Activated CD4-positive, alpha-beta T cell treated with anti-CD3 and anti-CD28 coated beads for 1 hour (primary cell): ENCODE results near the gene GYS1.
"Not testable (repeated sequence)": the region's sequence is repeated elsewhere in the genome, so short reads cannot be mapped to it uniquely, and the experiment has no call there.

Experiments
- DNase-seq: peaks from one replicate; pipeline ENCODE4 v3.0.0-alpha.2; 2020

Gene GYS1

DNA sequence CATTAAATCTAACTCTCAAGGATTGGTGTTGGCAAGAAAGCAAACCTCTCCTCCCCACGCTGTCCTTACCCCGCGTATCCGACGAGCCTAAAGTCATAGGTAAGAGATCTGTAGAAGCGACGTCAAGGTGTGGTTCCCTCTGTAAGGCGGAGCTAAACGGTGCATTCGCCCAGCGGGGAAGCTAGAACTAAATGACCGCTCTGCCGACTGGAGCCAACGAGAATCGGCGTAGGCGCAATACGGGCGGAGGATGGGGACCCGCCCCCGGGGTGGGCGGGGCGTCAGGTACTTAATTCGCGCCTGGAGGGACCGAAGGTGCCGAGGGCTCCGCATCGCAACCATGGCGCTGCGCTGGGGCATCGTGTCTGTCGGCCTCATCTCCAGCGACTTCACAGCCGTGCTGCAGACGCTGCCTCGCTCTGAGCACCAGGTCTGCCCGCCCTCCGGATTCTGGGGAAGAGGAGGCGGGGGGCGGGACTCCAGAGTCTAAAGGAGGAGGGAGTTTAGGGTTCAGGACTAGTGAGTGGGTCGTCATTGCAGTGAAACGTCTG is 59.7 kb downstream of the GYS1 start, which contains the start of gene DHDH:
DHDH (plus strand) TSS at position 318 of the 551 bp plus-strand sequence; CDS start at position 341, 23 bp downstream.
- DNase-seq = peak; percentile 81

DNA sequence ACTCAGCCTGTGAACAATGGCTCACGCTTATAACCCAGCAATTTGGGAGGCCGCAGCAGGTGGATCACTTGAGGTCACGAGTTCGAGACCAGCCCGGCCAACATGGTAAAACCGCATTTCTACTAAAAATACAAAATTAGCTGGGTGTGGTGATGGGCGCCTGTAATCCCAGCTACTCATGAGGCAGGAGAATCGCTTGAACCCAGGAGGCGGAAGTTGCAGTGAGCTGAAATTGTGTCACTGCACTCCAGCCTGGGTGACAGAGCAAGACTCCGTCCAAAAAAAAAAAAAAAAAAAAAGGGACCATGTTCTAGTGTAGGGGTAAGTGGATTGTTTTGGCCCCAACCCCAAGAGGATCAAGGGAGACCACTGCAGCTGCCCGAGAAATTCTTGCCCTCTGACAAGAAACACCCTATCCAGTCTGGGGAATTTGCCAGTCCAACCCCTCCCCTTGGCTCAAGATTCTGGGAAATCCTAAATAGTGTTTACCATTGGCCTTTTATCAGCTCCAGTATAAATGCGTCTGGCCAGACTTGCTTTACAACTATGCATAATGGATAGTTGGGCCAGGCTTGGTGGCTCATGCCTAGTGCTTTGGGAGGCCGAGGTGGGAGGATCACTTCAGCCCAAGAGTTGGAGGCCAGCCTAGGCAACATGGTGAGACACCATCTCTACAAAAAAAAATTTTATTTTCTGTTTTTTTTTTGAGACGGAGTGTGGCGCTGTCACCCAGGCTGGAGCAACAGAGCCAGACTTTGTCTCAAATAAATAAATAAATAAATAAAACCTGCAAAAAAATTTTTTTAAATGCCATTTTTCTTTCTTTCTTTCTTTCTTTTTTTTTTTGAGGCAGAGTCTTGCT is 64.7 kb downstream of the GYS1 start:
- no peak for DNase-seq

DNA sequence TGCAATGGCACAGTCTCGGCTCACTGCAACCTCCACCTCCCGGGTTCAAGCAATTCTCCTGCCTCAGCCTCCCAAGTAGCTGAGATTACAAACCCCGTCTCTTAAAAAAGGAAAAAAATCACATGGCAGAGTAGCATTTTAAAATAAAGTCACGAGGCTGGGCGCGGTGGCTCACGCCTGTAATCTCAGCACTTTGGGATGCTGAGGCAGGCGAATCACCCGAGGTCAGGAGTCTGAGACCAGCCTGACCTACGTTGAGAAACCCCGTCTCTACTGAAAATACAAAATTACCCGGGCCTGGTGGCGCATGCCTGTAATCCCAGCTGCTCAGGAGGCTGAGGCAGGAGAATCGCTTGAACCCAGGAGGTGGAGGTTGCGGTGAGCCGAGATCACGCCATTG is 65.4 kb downstream of the GYS1 start:
- not testable (repeated sequence) for DNase-seq

DNA sequence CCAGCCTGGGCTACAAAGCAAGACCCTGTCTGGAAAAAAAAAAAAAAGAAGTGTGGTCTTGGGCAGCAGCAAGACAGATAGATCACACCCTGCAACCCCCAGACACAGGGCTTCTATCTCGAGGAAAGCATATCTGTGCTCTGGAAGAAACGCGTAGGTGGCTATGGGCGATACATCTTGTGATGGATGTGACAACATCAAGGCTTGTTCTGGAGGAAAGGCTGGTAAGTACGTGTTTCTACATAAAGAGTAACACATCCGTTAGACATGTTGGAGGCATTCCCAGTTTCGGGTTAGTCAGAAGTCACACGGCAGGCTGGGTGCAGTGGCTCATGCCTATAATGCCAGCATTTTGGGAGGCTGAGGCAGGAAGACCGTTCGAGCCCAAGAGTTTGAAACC is 66.2 kb downstream of the GYS1 start:
- DNase-seq = no peak

DNA sequence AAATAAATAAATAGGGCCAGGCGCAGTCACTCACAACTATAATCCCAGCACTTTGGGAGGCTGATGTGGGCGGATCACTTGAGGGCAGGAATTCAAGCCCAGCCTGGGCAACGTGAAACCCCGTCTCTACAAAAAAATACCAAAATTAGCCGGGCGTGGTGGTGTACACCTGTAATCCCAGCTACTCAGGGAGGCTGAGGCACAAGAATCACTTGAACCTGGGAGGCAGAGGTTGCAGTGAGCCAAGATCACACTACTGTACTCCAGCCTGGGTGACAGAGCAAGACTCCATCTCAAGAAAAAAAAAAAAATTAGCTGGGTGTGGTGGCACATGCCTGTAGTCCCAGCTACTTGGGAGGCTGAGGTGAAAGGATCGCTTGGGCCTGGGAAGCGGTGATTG is 67.2 kb downstream of the GYS1 start:
- DNase-seq = not testable (repeated sequence)

DNA sequence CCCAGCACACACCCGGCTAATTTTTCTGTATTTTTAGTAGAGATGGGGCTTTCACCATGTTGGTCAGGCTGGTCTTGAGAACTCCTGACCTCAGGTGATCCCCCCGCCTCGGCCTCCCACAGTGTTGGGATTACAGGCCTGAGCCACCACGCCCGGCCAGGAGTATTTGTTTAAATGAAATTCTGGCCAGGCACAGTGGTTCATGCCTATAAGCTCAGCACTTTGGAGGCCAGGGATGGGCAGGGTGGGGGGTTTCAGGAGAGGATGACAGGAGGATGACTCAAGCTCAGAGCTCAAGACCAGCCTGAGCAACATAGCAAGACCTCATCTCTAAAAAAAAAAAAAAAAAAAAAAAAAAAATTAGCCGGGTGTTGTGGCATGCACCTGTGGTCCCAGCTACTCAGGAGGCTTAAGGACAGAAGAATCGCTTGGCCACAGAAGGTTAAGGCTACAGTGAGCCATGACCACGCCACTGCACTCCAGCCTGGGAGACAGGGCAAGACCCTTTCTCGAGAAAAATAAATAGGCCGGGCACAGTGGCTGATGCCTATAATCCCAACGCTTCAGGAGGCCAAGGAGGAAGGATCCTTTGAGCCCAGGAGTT is 67.8 kb downstream of the GYS1 start:
- no peak for DNase-seq

DNA sequence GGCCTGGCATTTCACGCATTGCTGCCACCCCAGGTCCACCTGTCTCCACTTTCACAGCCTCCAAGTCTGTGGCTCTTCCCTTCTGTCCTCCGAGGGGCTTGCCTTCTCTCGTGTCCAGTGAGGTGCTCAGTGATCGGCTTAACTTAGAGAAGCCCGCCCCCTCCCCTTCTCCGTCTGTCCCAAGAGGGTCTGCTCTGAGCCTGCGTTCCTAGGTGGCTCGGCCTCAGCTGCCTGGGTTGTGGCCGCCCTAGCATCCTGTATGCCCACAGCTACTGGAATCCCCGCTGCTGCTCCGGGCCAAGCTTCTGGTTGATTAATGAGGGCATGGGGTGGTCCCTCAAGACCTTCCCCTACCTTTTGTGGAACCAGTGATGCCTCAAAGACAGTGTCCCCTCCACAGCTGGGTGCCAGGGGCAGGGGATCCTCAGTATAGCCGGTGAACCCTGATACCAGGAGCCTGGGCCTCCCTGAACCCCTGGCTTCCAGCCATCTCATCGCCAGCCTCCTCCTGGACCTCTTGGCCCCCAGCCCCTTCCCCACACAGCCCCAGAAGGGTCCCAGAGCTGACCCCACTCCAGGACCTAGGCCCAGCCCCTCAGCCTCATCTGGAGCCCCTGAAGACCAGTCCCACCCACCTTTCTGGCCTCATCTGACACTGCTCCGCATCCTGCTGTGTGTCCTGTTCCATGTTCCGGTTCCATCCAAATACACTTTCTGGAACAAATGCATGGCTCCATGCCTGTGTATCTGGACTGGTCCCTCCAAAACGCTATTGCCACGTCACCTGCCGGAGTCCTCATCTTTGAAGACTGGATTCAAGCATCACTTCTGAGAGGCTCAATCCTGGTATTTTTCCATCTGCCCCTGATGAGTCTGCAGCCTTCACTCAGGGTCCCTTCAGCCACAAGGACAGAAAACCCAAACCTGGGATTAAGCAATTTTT is 70.3 kb downstream of the GYS1 start:
- DNase-seq = no peak

DNA sequence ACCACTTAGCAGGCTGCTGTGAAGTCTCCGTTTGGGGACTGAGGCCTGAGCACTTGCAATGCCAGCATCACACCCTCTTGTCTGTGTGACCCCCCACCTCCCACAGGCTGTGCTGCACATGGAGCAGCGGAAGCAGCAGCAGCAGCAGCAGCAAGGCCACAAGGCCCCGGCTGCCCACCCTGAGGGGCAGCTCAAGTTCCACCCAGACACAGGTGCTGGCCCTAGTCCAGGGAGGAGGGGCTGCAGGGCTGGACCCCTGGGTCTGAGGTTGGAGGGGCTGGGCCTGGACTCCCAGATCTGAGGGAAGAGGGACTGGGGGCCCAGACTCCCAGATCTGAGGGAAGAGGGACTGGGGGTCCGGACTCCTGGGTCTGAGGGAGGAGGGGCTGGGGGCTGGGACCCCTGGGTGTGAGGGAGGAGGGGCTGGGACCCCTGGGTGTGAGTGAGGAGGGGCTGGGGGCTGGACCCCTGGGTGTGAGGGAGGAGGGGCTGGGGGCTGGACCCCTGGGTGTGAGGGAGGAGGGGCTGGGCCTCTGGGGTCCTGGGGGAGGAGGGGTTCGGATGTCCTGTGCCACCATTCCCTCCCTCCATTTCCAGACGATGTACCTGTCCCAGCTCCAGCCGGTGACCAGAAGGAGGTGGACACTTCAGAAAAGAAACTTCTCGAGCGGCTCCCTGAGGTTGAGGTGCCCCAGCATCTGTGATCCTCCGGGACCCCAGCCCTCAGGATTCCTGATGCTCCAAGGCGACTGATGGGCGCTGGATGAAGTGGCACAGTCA is 71.2 kb downstream of the GYS1 start:
- no peak for DNase-seq

DNA sequence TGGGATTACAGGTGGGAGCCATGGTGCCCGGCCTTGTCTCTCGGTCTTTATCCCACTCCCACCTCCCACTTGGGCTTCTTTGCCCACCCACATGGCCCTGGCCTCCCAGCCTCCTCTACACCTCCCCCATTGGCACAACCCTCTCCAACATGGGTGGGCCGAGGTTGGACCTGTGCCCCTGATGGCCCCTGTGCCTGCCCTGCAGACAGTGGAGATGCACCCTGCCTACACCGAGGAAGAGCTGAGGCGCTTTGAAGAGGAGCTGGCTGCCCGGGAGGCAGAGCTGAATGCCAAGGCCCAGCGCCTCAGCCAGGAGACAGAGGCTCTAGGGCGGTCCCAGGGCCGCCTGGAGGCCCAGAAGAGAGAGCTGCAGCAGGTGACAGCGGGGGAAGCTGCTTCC is 72.2 kb downstream of the GYS1 start:
- no peak for DNase-seq

DNA sequence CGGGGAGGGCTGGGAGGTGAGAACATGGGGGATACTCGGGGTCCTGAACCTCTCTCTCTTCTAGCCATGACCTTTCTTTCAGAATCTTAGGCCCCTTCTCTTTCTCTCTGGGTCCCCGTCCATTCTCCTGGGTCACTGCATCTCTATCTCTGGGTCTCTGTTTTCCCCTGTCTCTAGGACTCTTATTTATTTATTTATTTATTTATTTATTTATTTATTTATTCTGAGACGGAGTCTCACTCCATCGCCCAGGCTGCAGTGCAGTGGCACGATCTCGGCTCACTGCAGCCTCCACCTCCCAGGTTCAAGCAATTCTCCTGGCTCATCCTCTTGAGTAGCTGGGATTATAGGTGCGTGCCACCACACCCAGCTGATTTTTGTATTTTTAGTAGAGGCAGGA is 73.8 kb downstream of the GYS1 start:
- DNase-seq = not testable (repeated sequence)

DNA sequence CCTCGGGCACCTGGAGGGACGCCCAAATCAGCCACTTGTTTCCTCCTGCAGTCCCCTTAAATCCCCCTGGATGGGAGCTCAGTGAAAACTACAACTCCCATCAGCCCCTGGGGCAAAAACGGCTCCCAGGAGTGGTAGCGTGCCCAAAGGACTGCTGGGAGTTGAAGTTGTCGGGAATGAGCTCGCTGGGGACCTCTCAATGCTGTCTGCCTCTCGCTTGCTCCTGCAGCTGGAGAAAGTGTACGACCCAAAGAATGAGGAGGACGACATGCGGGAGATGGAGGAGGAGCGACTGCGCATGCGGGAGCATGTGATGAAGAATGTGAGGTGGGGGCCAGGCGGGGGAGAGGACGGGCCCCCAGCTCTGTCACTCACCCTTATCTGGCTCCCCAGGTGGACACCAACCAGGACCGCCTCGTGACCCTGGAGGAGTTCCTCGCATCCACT is 74.3 kb downstream of the GYS1 start:
- no peak for DNase-seq
